H9 (cell line): ENCODE results near the gene PAGR1. TPM values are rescaled to one million over a fixed set of nuclear protein-coding genes. Genes with fewer than 3 reads are reported as not detected.
"Not testable (repeated sequence)": the region's sequence is repeated elsewhere in the genome, so short reads cannot be mapped to it uniquely, and the experiment has no call there.

ENCODE experiments used
- DNase-seq: peaks from one replicate; pipeline ENCODE4 v3.0.0-alpha.2; 2017
- H2AFZ ChIP-seq: one replicate; pipeline ENCODE4 v1.6.1; 2013; ENCODE audit warnings: mild to moderate bottlenecking, low read length, control low read depth, moderate library complexity
- H2AK5ac ChIP-seq: 2 replicates; pipeline ENCODE4 v1.6.1; 2013; ENCODE audit warnings: low read length, control low read depth, mixed read lengths; ENCODE audit not compliant: insufficient read length
- H2BK120ac ChIP-seq: one replicate; pipeline ENCODE4 v1.6.1; 2013; ENCODE audit warnings: low read depth, mild to moderate bottlenecking, low read length, control low read depth, inconsistent platforms; ENCODE audit not compliant: poor library complexity, severe bottlenecking
- H2BK12ac ChIP-seq: 2 replicates; pipeline ENCODE4 v1.6.1; 2013; ENCODE audit warnings: low read length, control low read depth, mixed read lengths, low read depth; ENCODE audit not compliant: insufficient read length
- H2BK15ac ChIP-seq: 2 replicates; pipeline ENCODE4 v1.6.1; 2013; ENCODE audit warnings: low read depth, low read length, control low read depth
- H2BK20ac ChIP-seq: one replicate; pipeline ENCODE4 v1.6.1; 2013; ENCODE audit warnings: low read depth, mild to moderate bottlenecking, low read length, control low read depth, inconsistent platforms; ENCODE audit not compliant: poor library complexity, severe bottlenecking
- H2BK5ac ChIP-seq: 2 replicates; pipeline ENCODE4 v1.6.1; 2013; ENCODE audit warnings: low read length, control low read depth, mixed read lengths; ENCODE audit not compliant: insufficient read length
- H3K14ac ChIP-seq: 2 replicates; pipeline ENCODE4 v1.6.1; 2013; ENCODE audit warnings: low read length, control low read depth; ENCODE audit not compliant: insufficient read depth
- H3K18ac ChIP-seq: 2 replicates; pipeline ENCODE4 v1.6.1; 2013; ENCODE audit warnings: low read depth, mild to moderate bottlenecking, mixed read lengths, low read length, control low read depth; ENCODE audit not compliant: insufficient read length
- H3K23ac ChIP-seq: 2 replicates; pipeline ENCODE4 v1.6.1; 2013; ENCODE audit warnings: low read length, control low read depth, mixed read lengths, low read depth; ENCODE audit not compliant: insufficient read length
- H3K23me2 ChIP-seq: 2 replicates; pipeline ENCODE4 v1.6.1; 2013; ENCODE audit warnings: low read depth, mild to moderate bottlenecking, mixed read lengths, low read length, control low read depth; ENCODE audit not compliant: insufficient read length, poor library complexity, severe bottlenecking
- H3K27ac ChIP-seq: 2 replicates; pipeline ENCODE4 v1.5.1; 2013; ENCODE audit warnings: low read length, control low read depth, mixed read lengths, low read depth; ENCODE audit not compliant: insufficient read length
- H3K27me3 ChIP-seq: 2 replicates; pipeline ENCODE4 v1.6.1; 2013; ENCODE audit warnings: low read length, control low read depth, inconsistent platforms; ENCODE audit not compliant: insufficient read depth
- H3K4ac ChIP-seq: 2 replicates; pipeline ENCODE4 v1.6.1; 2013; ENCODE audit warnings: low read depth, mild to moderate bottlenecking, control low read depth, inconsistent platforms, low read length, moderate library complexity
- H3K4me1 ChIP-seq: 2 replicates; pipeline ENCODE4 v1.6.1; 2013; ENCODE audit warnings: low read length, control low read depth, inconsistent platforms; ENCODE audit not compliant: insufficient read depth
- H3K4me2 ChIP-seq: 2 replicates; pipeline ENCODE4 v1.6.1; 2013; ENCODE audit warnings: low read length, control low read depth, mixed read lengths; ENCODE audit not compliant: insufficient read length, insufficient read depth
- H3K56ac ChIP-seq: 2 replicates; pipeline ENCODE4 v1.6.1; 2013; ENCODE audit warnings: low read depth, mild to moderate bottlenecking, mixed read lengths, low read length, control low read depth; ENCODE audit not compliant: insufficient read length
- H3K79me1 ChIP-seq: 2 replicates; pipeline ENCODE4 v1.6.1; 2013; ENCODE audit warnings: low read depth, mild to moderate bottlenecking, moderate library complexity, low read length, control low read depth, inconsistent platforms; ENCODE audit not compliant: insufficient read depth, poor library complexity, severe bottlenecking
- H3K79me2 ChIP-seq: 2 replicates; pipeline ENCODE4 v1.6.1; 2013; ENCODE audit warnings: low read length, control low read depth, inconsistent platforms; ENCODE audit not compliant: insufficient read depth
- H3K9ac ChIP-seq: 2 replicates; pipeline ENCODE4 v1.6.1; 2013; ENCODE audit warnings: low read length, control low read depth, mixed read lengths; ENCODE audit not compliant: insufficient read length; ENCODE audit errors: extremely low read depth
- H3K9me3 ChIP-seq: one replicate; pipeline ENCODE4 v1.6.1; 2013; ENCODE audit warnings: low read depth, low read length, inconsistent platforms; ENCODE audit not compliant: control insufficient read depth
- H3T11ph ChIP-seq: one replicate; pipeline ENCODE4 v1.6.1; 2013; ENCODE audit warnings: mild to moderate bottlenecking, low read length, control low read depth, inconsistent platforms
- H4K20me1 ChIP-seq: one replicate; pipeline ENCODE4 v1.6.1; 2013; ENCODE audit not compliant: control insufficient read depth, insufficient read length, insufficient read depth
- H4K5ac ChIP-seq: 2 replicates; pipeline ENCODE4 v1.6.1; 2013; ENCODE audit warnings: low read depth, mild to moderate bottlenecking, mixed read lengths, low read length, control low read depth; ENCODE audit not compliant: insufficient read length
- H4K8ac ChIP-seq: replicated peaks from 2 replicates; pipeline ENCODE4 v1.6.1; 2013; ENCODE audit warnings: low read length, control low read depth, mixed read lengths, low read depth; ENCODE audit not compliant: insufficient read length
- H4K91ac ChIP-seq: 2 replicates; pipeline ENCODE4 v1.6.1; 2013; ENCODE audit warnings: low read depth, mild to moderate bottlenecking, moderate library complexity, mixed read lengths, low read length, control low read depth; ENCODE audit not compliant: insufficient read length
- H3K27ac Mint-ChIP-seq, 3 experiments: 2 replicates in 2 of 3; 3 replicates in 1 of 3; pipeline ENCODE4 v1.8.0; 2020 to 2021; ENCODE audit warnings: mixed read lengths in 3 of 3, mild to moderate bottlenecking in 1 of 3, moderate library complexity in 1 of 3
- H3K27me3 Mint-ChIP-seq: 2 replicates; pipeline ENCODE4 v1.8.0; 2021; ENCODE audit warnings: low read depth, mild to moderate bottlenecking, moderate library complexity, mixed read lengths
- H3K36me3 Mint-ChIP-seq, 3 experiments: 2 replicates in 2 of 3; 3 replicates in 1 of 3; pipeline ENCODE4 v1.8.0; 2020 to 2021; ENCODE audit warnings: low read depth in 3 of 3, mixed read lengths in 3 of 3; ENCODE audit not compliant: insufficient read depth in 1 of 3
- H3K4me1 Mint-ChIP-seq, 2 experiments: 2 replicates each; pipeline ENCODE4 v1.8.0; 2020; ENCODE audit warnings: mixed read lengths in 2 of 2
- H3K4me3 Mint-ChIP-seq, 2 experiments: 2 replicates in 1 of 2; 3 replicates in 1 of 2; pipeline ENCODE4 v1.8.0; 2020 to 2021; ENCODE audit warnings: mild to moderate bottlenecking in 2 of 2, mixed read lengths in 2 of 2, moderate library complexity in 1 of 2
- H3K9me3 Mint-ChIP-seq, 2 experiments: 2 replicates in 1 of 2; 3 replicates in 1 of 2; pipeline ENCODE4 v1.8.0; 2020; ENCODE audit warnings: mild to moderate bottlenecking in 2 of 2, mixed read lengths in 2 of 2, moderate library complexity in 1 of 2
- CTCF ChIP-seq: fragments of 200-600 bp; sonication (generic); conservative IDR thresholded peaks from 3 replicates; pipeline ENCODE4 v1.8.0; 2021; ENCODE audit warnings: antibody characterized with exemption, mild to moderate bottlenecking
- WGBS: extraction: QIAGEN DNeasy Blood & Tissue Kit; methylation state at CpG from one replicate; pipeline ENCODE4 v1.1.7; 2013; ENCODE audit warnings: missing lambda C conversion rate, low lambda C conversion rate, mixed read lengths; ENCODE audit not compliant: insufficient read length; ENCODE audit errors: extremely low coverage; 5-methylcytosine and 5-hydroxymethylcytosine counted together
- total RNA-seq: library from RNA; stranded (reverse); gene quantifications from 2 replicates; pipeline ENCODE4 v1.2.1, GENCODE V29; 2021

The PAGR1 gene
- total RNA-seq, 1 experiment from 2014 or later = 65.3 TPM

DNA sequence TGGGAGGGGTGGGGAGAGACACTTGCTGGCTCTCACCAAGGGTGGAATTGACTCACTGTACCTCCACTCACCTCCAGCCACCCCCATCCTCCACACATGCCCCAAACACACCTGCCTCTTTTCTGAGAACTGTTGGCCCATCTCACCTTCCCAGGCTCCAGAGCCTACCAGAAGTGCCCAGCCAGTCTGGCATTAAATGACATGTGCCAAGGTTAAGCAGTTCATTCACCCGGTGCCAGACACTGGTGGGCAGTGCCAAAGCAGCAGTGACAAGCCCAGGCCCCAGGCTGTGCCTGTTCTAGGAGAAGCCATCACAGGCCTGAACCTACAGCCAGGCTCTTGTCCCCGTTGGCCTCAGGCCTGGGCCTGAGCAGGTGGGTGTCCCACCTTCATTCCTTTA is 15.5 kb downstream of the PAGR1 start:
- H2BK20ac ChIP-seq = no peak overlapping the region
- H3K27me3 ChIP-seq = no peaks in the 10 kb centered on the region
- no peaks in the 10 kb centered on the region for H3K9me3 Mint-ChIP-seq
- H3K23ac ChIP-seq = no peak overlapping the region
- no peak overlapping the region for H3K4me3 Mint-ChIP-seq
- no peaks in the 10 kb centered on the region for H3K9me3 ChIP-seq
- no peak overlapping the region for H2BK5ac ChIP-seq
- H3K9ac ChIP-seq = no peak overlapping the region
- H3K18ac ChIP-seq = no peak overlapping the region
- peaks cover 2% of the 10 kb centered on the region; the same call in 1 of the 2 replicates for H3K4me1 ChIP-seq
- H3K27me3 Mint-ChIP-seq = no peaks in the 10 kb centered on the region; the same call in 1 of the 2 replicates
- H2BK15ac ChIP-seq = no peak overlapping the region
- no peak for TF ChIP-seq CTCF
- no peak overlapping the region for H2BK12ac ChIP-seq
- no peak overlapping the region for H3K27ac ChIP-seq
- H3K23me2 ChIP-seq = peaks cover 4% of the 10 kb centered on the region
- H3K4me1 Mint-ChIP-seq = peaks cover 0 to 3% of the 10 kb centered on the region in 2 experiments; a peak in 2 of 4 replicates
- H3K14ac ChIP-seq = no peak overlapping the region
- no peaks in the 10 kb centered on the region for H3K36me3 Mint-ChIP-seq
- no peaks in the 10 kb centered on the region for H3K79me1 ChIP-seq
- H3K79me2 ChIP-seq = no peaks in the 10 kb centered on the region
- no peak overlapping the region for H2AFZ ChIP-seq
- no peaks in the 10 kb centered on the region for H4K20me1 ChIP-seq
- H3T11ph ChIP-seq = no peak overlapping the region
- DNase-seq = no peak
- no peak overlapping the region for H4K91ac ChIP-seq
- no peak overlapping the region for H4K8ac ChIP-seq
- H3K4ac ChIP-seq = no peak overlapping the region
- H2BK120ac ChIP-seq = no peak overlapping the region
- no peak overlapping the region for H3K56ac ChIP-seq
- H3K27ac Mint-ChIP-seq = no peak overlapping the region
- H4K5ac ChIP-seq = no peak overlapping the region
- no peak overlapping the region for H2AK5ac ChIP-seq
- no peak overlapping the region for H3K4me2 ChIP-seq
- WGBS = no CpG with 5 or more reads among the region's 2 CpGs

GRCh38 chr16:29833219-29833618 is 17.3 kb downstream of the PAGR1 start:
- not testable (repeated sequence) for H2BK20ac ChIP-seq, DNase-seq, H3K4me2 ChIP-seq, H3K23me2 ChIP-seq, H2BK15ac ChIP-seq, H3K36me3 Mint-ChIP-seq, H3K9me3 ChIP-seq, H4K5ac ChIP-seq, H3K23ac ChIP-seq, H3K14ac ChIP-seq, H3K79me1 ChIP-seq, H3K18ac ChIP-seq, H4K8ac ChIP-seq, H2AFZ ChIP-seq, H3T11ph ChIP-seq, H3K4me3 Mint-ChIP-seq, H3K4me1 ChIP-seq, H3K9ac ChIP-seq, H3K79me2 ChIP-seq, H3K27me3 ChIP-seq, H2BK12ac ChIP-seq, H3K27me3 Mint-ChIP-seq, H3K4ac ChIP-seq, H2BK120ac ChIP-seq, H3K27ac Mint-ChIP-seq, H3K4me1 Mint-ChIP-seq, H2BK5ac ChIP-seq, H3K56ac ChIP-seq, H4K91ac ChIP-seq, H3K27ac ChIP-seq, H2AK5ac ChIP-seq, H4K20me1 ChIP-seq, H3K9me3 Mint-ChIP-seq
- WGBS = no CpG with 5 or more reads among the region's 4 CpGs
